OCI-LY1 (cell line): ENCODE results near the gene MACROD2.

Source experiments
- H2AFZ ChIP-seq: fragments of 200-600 bp; sonication (generic), shearing (Covaris generic); 2 replicates; pipeline ENCODE4 v1.6.0; 2014; ENCODE audit warnings: antibody characterized with exemption, mild to moderate bottlenecking, low read length
- H3F3A ChIP-seq: fragments of 200-600 bp; sonication (generic), shearing (Covaris generic); 2 replicates; pipeline ENCODE4 v1.6.0; 2014; ENCODE audit warnings: mild to moderate bottlenecking, antibody characterized with exemption, low read length, moderate library complexity; ENCODE audit not compliant: insufficient read depth
- H3K27ac ChIP-seq: fragments of 200-600 bp; sonication (generic); 2 replicates; pipeline ENCODE4 v1.5.1; 2014; ENCODE audit warnings: low read length, mixed run types, mild to moderate bottlenecking, low read depth; ENCODE audit not compliant: poor library complexity, severe bottlenecking
- H3K27me3 ChIP-seq: fragments of 200-600 bp; sonication (generic); 2 replicates; pipeline ENCODE4 v1.6.0; 2014; ENCODE audit warnings: antibody characterized with exemption, mild to moderate bottlenecking, low read length, moderate library complexity; ENCODE audit not compliant: insufficient read depth
- H3K36me3 ChIP-seq: fragments of 200-600 bp; sonication (generic); 2 replicates; pipeline ENCODE4 v1.6.1; 2014; ENCODE audit warnings: mild to moderate bottlenecking, antibody characterized with exemption, low read length, moderate library complexity, mixed read lengths; ENCODE audit not compliant: insufficient read depth
- H3K4me1 ChIP-seq: fragments of 200-600 bp; sonication (generic); 2 replicates; pipeline ENCODE4 v1.5.1; 2014; ENCODE audit warnings: mild to moderate bottlenecking, low read length, moderate library complexity; ENCODE audit not compliant: insufficient read depth, severe bottlenecking
- H3K4me2 ChIP-seq: fragments of 200-600 bp; sonication (generic), shearing (Covaris generic); 2 replicates; pipeline ENCODE4 v1.6.1; 2014; ENCODE audit warnings: low read length
- H3K4me3 ChIP-seq: fragments of 200-600 bp; sonication (generic); 2 replicates; pipeline ENCODE4 v1.5.1; 2014; ENCODE audit warnings: low read length, low read depth, mild to moderate bottlenecking, mixed read lengths; ENCODE audit not compliant: poor library complexity, severe bottlenecking
- H3K79me2 ChIP-seq: fragments of 200-600 bp; shearing (Covaris generic); 2 replicates; pipeline ENCODE4 v1.6.1; 2016; ENCODE audit warnings: mixed run types, low read length, mixed read lengths; ENCODE audit not compliant: insufficient read depth
- H3K9ac ChIP-seq: fragments of 200-600 bp; sonication (generic), shearing (Covaris generic); 2 replicates; pipeline ENCODE4 v1.6.1; 2014; ENCODE audit warnings: mild to moderate bottlenecking, low read length, mixed read lengths
- H3K9me2 ChIP-seq: fragments of 200-600 bp; sonication (generic), shearing (Covaris generic); 2 replicates; pipeline ENCODE4 v1.6.1; 2014; ENCODE audit warnings: low read depth, mild to moderate bottlenecking, low read length, mixed read lengths
- H3K9me3 ChIP-seq: fragments of 200-600 bp; shearing (Covaris generic); 2 replicates; pipeline ENCODE4 v1.6.1; 2014; ENCODE audit warnings: low read length, mixed read lengths
- H4K20me1 ChIP-seq: fragments of 200-600 bp; sonication (generic), shearing (Covaris generic); 2 replicates; pipeline ENCODE4 v1.6.0; 2016; ENCODE audit warnings: mild to moderate bottlenecking, low read length; ENCODE audit not compliant: insufficient read depth
- EZH2 ChIP-seq: fragments of 200-600 bp; sonication (generic), shearing (Covaris generic); IDR thresholded peaks from 2 replicates; pipeline ENCODE4 v1.8.0; 2017; ENCODE audit warnings: borderline replicate concordance, mixed run types, mild to moderate bottlenecking, antibody characterized with exemption, low read length, moderate library complexity, mixed read lengths
- TF ChIP-seq, protein P1 (sequence below): fragments of 200-600 bp; sonication (generic), shearing (Covaris generic); IDR thresholded peaks from 2 replicates; pipeline ENCODE4 v1.5.1; 2017; ENCODE audit warnings: mild to moderate bottlenecking, antibody characterized with exemption, low read length, moderate library complexity, mixed read lengths

MACROD2 gene

DNA sequence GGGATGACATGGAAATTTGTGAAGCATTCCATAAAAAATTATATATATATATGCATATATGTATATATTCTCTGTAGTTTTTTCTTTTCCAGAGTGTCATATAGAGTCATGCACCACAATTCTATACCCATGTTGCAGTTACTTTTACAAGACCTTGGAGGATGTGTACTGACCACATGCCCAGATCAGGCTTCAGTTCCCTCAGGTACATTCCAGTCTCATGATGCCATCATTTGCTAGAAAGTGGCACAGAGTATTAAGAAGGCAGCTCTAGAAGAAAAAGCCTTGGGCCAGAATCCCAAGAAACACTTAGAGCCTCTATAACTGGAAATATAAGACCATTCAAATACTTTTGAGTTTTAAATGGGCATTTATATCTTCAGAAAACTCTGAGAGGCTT is 1027.6 kb downstream of the MACROD2 start:
- Histone ChIP-seq H3K9me2 (no peaks in the 10 kb centered on the region), H3K27ac (no peak overlapping the region), H3K36me3 (no peaks in the 10 kb centered on the region), H3K9me3 (no peaks in the 10 kb centered on the region), H2AFZ (no peak overlapping the region), H3F3A (no peaks in the 10 kb centered on the region), H3K4me2 (no peak overlapping the region), H3K4me3 (no peak overlapping the region), H3K9ac (no peak overlapping the region), H3K27me3 (no peaks in the 10 kb centered on the region), H3K79me2 (no peaks in the 10 kb centered on the region), H4K20me1 (no peaks in the 10 kb centered on the region), H3K4me1 (no peaks in the 10 kb centered on the region)
- TF ChIP-seq EZH2: no peak
- TF ChIP-seq, protein P1, sequence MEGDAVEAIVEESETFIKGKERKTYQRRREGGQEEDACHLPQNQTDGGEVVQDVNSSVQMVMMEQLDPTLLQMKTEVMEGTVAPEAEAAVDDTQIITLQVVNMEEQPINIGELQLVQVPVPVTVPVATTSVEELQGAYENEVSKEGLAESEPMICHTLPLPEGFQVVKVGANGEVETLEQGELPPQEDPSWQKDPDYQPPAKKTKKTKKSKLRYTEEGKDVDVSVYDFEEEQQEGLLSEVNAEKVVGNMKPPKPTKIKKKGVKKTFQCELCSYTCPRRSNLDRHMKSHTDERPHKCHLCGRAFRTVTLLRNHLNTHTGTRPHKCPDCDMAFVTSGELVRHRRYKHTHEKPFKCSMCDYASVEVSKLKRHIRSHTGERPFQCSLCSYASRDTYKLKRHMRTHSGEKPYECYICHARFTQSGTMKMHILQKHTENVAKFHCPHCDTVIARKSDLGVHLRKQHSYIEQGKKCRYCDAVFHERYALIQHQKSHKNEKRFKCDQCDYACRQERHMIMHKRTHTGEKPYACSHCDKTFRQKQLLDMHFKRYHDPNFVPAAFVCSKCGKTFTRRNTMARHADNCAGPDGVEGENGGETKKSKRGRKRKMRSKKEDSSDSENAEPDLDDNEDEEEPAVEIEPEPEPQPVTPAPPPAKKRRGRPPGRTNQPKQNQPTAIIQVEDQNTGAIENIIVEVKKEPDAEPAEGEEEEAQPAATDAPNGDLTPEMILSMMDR: no peak

DNA sequence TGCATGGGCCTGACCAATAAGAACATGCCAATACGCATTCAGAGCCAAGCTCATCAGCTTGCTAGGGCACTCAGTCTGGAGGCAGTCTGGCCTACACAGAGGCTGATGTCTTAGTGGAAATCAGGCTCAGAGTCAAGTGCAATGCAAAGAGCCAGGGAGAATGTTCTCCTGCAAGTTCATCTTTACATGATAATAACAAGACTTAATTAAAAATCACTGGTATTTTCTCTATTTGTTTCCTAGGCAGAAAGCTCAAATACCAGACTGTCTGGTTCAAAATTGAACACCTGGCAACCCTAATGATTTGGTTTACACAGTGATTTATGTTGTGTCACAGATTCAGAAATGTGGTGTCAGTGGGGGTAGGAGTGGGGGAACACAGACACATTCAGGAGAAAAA is 1031.4 kb downstream of the MACROD2 start:
- H3K27ac ChIP-seq: no peak overlapping the region
- H3K79me2 ChIP-seq: no peaks in the 10 kb centered on the region
- no peak overlapping the region for H3K4me3 ChIP-seq
- H4K20me1 ChIP-seq: no peaks in the 10 kb centered on the region
- TF ChIP-seq, protein P1: no peak
- TF ChIP-seq EZH2: no peak
- H3K4me1 ChIP-seq: no peaks in the 10 kb centered on the region
- no peaks in the 10 kb centered on the region for H3F3A ChIP-seq
- H3K4me2 ChIP-seq: no peak overlapping the region
- no peaks in the 10 kb centered on the region for H3K9me2 ChIP-seq
- no peak overlapping the region for H3K9ac ChIP-seq
- no peaks in the 10 kb centered on the region for H3K9me3 ChIP-seq
- no peak overlapping the region for H2AFZ ChIP-seq
- no peaks in the 10 kb centered on the region for H3K27me3 ChIP-seq
- H3K36me3 ChIP-seq: no peaks in the 10 kb centered on the region

DNA sequence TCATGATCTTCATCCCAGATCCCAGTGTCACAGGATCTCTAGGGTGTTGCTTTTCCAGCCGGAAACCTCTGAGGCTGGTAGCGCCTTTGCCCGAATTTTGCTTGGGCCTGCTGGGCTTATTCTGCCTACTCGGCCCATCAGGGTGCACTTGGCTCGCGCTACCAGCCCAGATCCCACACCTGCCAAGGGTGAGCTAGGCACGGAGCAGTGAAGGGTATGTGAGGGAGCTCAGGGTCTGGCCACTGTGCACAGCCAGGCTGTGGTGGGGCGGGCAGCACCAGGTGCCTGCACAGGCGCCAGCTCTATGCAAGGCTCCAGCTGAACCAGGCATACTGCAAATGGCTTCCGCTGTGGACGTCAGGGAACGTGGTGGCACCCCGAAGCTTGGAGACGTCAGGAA is 1035.5 kb downstream of the MACROD2 start:
- no peaks in the 10 kb centered on the region for H3K36me3 ChIP-seq
- no peaks in the 10 kb centered on the region for H3K27me3 ChIP-seq
- H3K79me2 ChIP-seq: no peaks in the 10 kb centered on the region
- no peaks in the 10 kb centered on the region for H3K9me3 ChIP-seq
- H3K27ac ChIP-seq: no peak overlapping the region
- H3K4me2 ChIP-seq: no peak overlapping the region
- no peaks in the 10 kb centered on the region for H3K4me1 ChIP-seq
- TF ChIP-seq EZH2: no peak
- H3F3A ChIP-seq: no peaks in the 10 kb centered on the region
- H2AFZ ChIP-seq: no peak overlapping the region
- no peak overlapping the region for H3K9ac ChIP-seq
- no peak overlapping the region for H3K4me3 ChIP-seq
- H3K9me2 ChIP-seq: no peaks in the 10 kb centered on the region
- no peaks in the 10 kb centered on the region for H4K20me1 ChIP-seq

DNA sequence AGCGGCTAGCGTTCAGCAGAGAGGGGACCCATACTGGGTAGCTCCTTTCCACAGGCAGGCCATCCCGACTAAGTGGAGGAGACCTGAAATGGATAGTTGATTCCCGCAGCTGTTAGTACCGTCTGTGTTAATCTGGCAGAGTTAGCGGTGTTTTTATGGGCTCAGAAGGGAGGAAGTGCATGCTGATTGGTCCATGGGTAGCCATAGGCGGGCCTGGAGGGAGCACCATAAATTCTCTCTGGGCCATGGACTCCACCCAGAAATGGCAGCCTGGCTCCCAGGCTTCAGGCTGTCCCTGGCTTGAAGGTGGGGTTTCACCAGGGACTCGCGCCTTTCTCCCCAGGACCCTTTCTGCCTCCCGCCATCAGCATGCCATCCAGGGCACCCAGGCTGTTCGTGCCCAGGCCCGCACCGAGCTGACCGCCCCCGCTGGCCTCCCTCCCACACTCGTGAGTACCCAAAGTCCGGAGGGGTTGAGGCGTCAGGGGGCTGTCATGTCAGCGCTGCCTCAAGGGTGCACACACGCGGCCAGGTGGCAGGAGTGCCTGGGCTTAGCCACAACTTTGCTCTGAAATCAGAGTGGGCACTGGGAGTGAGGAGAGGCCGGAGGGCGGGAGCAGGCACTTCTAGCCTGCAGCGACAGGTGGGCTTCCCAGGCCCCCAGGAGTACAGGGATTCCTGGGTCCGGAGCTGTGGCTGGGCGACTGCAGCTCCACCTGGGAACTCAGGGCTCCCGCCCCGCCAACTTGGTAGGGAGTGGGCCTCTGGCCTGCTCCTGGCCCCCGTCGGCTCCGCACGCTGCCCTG is 1036.4 kb downstream of the MACROD2 start:
- H3K9me3 ChIP-seq: no peaks in the 10 kb centered on the region
- no peaks in the 10 kb centered on the region for H3F3A ChIP-seq
- no peaks in the 10 kb centered on the region for H3K4me1 ChIP-seq
- no peaks in the 10 kb centered on the region for H3K79me2 ChIP-seq
- no peaks in the 10 kb centered on the region for H3K36me3 ChIP-seq
- H3K9ac ChIP-seq: no peak overlapping the region
- H4K20me1 ChIP-seq: no peaks in the 10 kb centered on the region
- H3K27ac ChIP-seq: no peak overlapping the region
- no peak overlapping the region for H3K4me2 ChIP-seq
- H2AFZ ChIP-seq: no peak overlapping the region
- no peaks in the 10 kb centered on the region for H3K9me2 ChIP-seq
- no peaks in the 10 kb centered on the region for H3K27me3 ChIP-seq
- no peak for TF ChIP-seq EZH2
- TF ChIP-seq, protein P1: no peak
- no peak overlapping the region for H3K4me3 ChIP-seq
